MCF 10A (cell line): ENCODE results near the gene RAPGEFL1. TPM values are rescaled to one million over a fixed set of nuclear protein-coding genes. Genes with fewer than 3 reads are reported as not detected.
"Not testable (repeated sequence)": the region's sequence is repeated elsewhere in the genome, so short reads cannot be mapped to it uniquely, and the experiment has no call there.

Experiments used
- BruUV-seq: library from RNA; stranded (reverse); fragments of 400-500 nt; replicated peaks from 2 replicates; lab custom pipeline; 2021; lab: Mats Ljungman, UMichigan
- CTCF ChIA-PET: fragments of 300-600 bp; sonication (Branson Sonifier 250); formaldehyde crosslinking; extraction: SDS; loops from one replicate; lab custom pipeline; 2021; ENCODE audit warnings: antibody characterized with exemption, inconsistent platforms; lab: Yijun Ruan, JAX
- POLR2A ChIA-PET: fragments of 300-600, 350-650 bp; sonication (Branson Sonifier 250); formaldehyde crosslinking; extraction: SDS; loops from one replicate; lab custom pipeline; 2020; ENCODE audit warnings: antibody characterized with exemption, inconsistent platforms; lab: Yijun Ruan, JAX
- DNase-seq: peaks from one replicate; pipeline ENCODE4 v3.0.0-alpha.2; 2018; ENCODE audit not compliant: unreplicated experiment
- H3K27ac Mint-ChIP-seq: one replicate; pipeline ENCODE4 v1.8.0; 2022; ENCODE audit warnings: mild to moderate bottlenecking, low read depth, mixed read lengths; ENCODE audit not compliant: unreplicated experiment
- H3K27me3 Mint-ChIP-seq: one replicate; pipeline ENCODE4 v1.8.0; 2022; ENCODE audit warnings: mixed read lengths; ENCODE audit not compliant: insufficient read depth, unreplicated experiment
- H3K36me3 Mint-ChIP-seq: one replicate; pipeline ENCODE4 v1.8.0; 2022; ENCODE audit warnings: mild to moderate bottlenecking, moderate library complexity, mixed read lengths; ENCODE audit not compliant: insufficient read depth, unreplicated experiment
- H3K4me1 Mint-ChIP-seq: one replicate; pipeline ENCODE4 v1.8.0; 2022; ENCODE audit warnings: mixed read lengths; ENCODE audit not compliant: insufficient read depth, unreplicated experiment
- H3K4me3 Mint-ChIP-seq: one replicate; pipeline ENCODE4 v1.8.0; 2022; ENCODE audit warnings: mild to moderate bottlenecking, moderate library complexity, mixed read lengths; ENCODE audit not compliant: unreplicated experiment
- H3K9me3 Mint-ChIP-seq: one replicate; pipeline ENCODE4 v1.8.0; 2022; ENCODE audit warnings: mixed read lengths; ENCODE audit not compliant: unreplicated experiment
- CTCF ChIP-seq: fragments of 200-600 bp; IDR thresholded peaks from one replicate; pipeline ENCODE4 v1.8.0; 2022; ENCODE audit warnings: antibody characterized with exemption, mild to moderate bottlenecking; ENCODE audit not compliant: unreplicated experiment
- intact Hi-C: fragments of 100-400 bp; cut with micrococcal nuclease; formaldehyde crosslinking; loops from 2 replicates; pipeline ENCODE4 v1.14.1; 2022
- total RNA-seq: library from RNA; stranded (reverse); gene quantifications from 2 replicates; pipeline ENCODE4 v1.2.3, GENCODE V29; 2022

The RAPGEFL1 gene
- total RNA-seq, 1 experiment from 2014 or later: 5.6 TPM

DNA sequence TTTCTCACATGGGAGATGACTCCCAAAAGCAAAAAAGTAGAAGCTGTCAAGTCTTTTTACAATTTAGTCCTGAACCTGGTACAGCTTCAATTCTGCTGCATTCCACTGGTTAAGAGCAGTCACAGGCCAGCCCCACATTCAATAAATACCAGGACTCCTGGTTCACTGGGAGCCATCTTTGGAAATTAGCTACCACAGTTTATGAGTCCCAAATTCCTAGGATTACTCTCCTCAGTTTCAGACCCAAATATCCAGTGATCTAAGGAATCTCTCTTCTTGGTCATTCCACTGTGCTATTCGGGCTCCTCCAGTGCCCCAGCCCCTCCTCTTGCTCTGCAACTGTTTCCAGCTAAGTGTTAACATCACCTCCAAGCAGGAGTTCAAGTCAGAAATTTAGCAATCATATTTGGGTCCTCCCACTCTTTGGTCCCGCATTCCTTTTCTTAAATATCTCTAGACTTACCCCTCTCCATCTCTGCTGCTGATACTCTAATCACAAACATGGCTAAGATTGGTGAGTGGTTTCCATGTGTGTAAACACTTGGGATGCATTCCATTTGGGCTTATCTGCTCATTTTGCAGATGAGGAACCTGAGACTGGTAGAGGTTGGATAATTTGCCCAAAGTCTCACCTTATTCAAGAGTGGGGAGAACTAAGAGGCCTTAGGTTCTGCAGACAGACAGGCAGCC is 32.3 kb downstream of the RAPGEFL1 start:
- Mint-ChIP-seq H3K4me1 (no peaks in the 10 kb centered on the region), H3K9me3 (no peaks in the 10 kb centered on the region), H3K27ac (no peak overlapping the region), H3K27me3 (no peaks in the 10 kb centered on the region), H3K4me3 (no peak overlapping the region), H3K36me3 (no peaks in the 10 kb centered on the region)
- ChIA-PET CTCF (interaction anchor here (0.6 to 3.2 kb wide), 5 partner anchors 8 to 1602 kb away, joined by 3 to 15 read pairs (median 4); partner anchors contain the start of genes P3H4 and WIPF2), POLR2A (interaction anchor here (0.6 to 4.4 kb wide), 4 partner anchors 10 to 1479 kb away, joined by 3 to 19 read pairs (median 4); partner anchors contain the start of genes EIF1 and WIPF2)
- BruUV-seq: no TSS peak
- TF ChIP-seq CTCF: no peak
- DNase-seq: no peak
- intact Hi-C loops: no loop called here

DNA sequence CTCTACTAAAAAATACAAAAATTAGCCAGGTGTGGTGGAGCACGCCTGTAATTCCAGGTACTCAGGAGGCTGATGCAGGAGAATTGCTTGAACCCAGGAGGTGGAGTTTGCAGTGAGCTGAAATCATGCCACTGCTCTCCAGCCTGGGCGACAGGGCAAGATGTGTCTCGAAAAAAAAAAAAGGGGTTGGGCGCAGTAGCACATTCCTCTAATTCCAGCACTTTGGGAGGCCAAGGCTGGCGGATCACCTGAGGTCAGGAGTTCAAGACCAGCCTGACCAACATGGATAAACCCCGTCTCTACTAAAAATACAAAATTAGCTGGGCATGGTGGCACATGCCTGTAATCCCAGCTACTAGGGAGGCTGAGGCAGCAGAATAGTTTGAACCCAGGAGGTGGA is 36.6 kb downstream of the RAPGEFL1 start:
- H3K4me1 Mint-ChIP-seq, CTCF ChIA-PET, POLR2A ChIA-PET, DNase-seq, intact Hi-C loops, H3K27me3 Mint-ChIP-seq, H3K9me3 Mint-ChIP-seq, BruUV-seq, H3K36me3 Mint-ChIP-seq, H3K27ac Mint-ChIP-seq, H3K4me3 Mint-ChIP-seq: not testable (repeated sequence)

GRCh38 chr17:40218006-40218739 is 40.9 kb downstream of the RAPGEFL1 start:
- TF ChIP-seq CTCF: no peak
- H3K27ac Mint-ChIP-seq: peak overlapping the region; percentile 98
- intact Hi-C loops: loop anchor here (2.0 kb wide), 1 partner anchor 65 kb away; no protein-coding TSS in a partner anchor
- H3K9me3 Mint-ChIP-seq: no peaks in the 10 kb centered on the region
- POLR2A ChIA-PET: interaction anchor here (0.6 to 4.7 kb wide), 20 partner anchors 9 to 272 kb away, joined by 3 to 35 read pairs (median 4); partner anchors contain the start of genes CASC3, CDC6, MSL1 and NR1D1
- no peak for DNase-seq
- peaks cover 15% of the 10 kb centered on the region for H3K4me1 Mint-ChIP-seq
- H3K36me3 Mint-ChIP-seq: peaks cover 7% of the 10 kb centered on the region
- CTCF ChIA-PET: interaction anchor here (0.6 to 3.9 kb wide), 17 partner anchors 9 to 1185 kb away, joined by 3 to 29 read pairs (median 4); partner anchors contain the start of gene CDC6
- H3K27me3 Mint-ChIP-seq: no peaks in the 10 kb centered on the region
- no TSS peak for BruUV-seq
- H3K4me3 Mint-ChIP-seq: peak overlapping the region; percentile 90

DNA sequence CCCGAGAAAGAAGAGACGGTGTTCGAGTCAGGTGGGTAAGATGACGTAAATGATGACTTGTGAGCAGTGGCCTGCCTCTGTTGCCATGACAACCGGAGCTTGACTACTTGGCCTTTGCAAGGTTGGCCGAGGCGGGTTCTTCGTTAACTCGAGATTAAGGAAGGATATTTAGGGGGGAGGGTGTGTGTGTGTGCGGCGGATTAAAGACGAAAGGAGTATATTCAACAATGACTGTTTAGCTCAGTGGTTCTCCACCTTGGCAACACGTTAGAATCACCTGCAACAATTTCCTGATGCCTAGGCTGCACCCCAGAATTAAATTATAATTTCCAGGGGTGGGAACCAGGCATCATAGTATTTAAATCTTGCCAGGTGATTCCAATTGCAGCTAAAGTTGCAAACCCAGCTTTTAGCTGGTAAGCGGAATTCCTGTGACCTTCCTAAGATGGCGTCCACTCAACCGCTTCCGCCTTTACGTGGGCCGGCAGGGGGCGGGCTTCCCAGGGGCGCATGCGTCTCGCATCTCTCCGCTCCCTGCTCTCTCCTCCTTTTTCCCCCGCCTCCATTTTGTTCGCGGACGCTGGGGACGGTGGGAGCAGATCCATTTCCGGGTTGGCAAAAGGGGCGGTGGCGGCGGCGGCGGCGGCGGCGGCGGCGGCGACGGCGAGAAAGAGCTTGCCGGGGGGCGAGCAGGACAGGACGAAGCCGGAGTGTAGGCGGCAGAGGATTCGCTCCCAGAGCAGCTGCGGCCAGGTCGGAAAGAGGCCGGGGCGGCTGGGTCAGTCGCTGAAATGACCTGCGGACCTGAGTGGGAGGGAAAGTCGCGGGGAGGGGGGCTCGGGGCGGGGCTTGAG is 41.7 kb downstream of the RAPGEFL1 start, which contains the start of gene WIPF2:
WIPF2 (plus strand) TSS at position 565 of the 854 bp plus-strand sequence. CDS start 37,156 bp downstream, outside the sequence.
- H3K27ac Mint-ChIP-seq: peak within 1 kb of the TSS; percentile 98
- intact Hi-C loops: loop anchor here (2.0 kb wide), 1 partner anchor 64 kb away; no protein-coding TSS in a partner anchor
- H3K4me1 Mint-ChIP-seq: peaks cover 15% of the 10 kb centered on the region
- BruUV-seq: TSS peak; percentile 66
- peak; percentile 68 for TF ChIP-seq CTCF
- ChIA-PET POLR2A (interaction anchor here (0.7 to 4.7 kb wide), 27 partner anchors 10 to 1007 kb away, joined by 3 to 35 read pairs (median 5); partner anchors contain the start of genes CASC3, CDC6, MSL1 and NR1D1), CTCF (interaction anchor here (0.6 to 3.9 kb wide), 17 partner anchors 10 to 289 kb away, joined by 3 to 29 read pairs (median 4); partner anchors contain the start of gene CDC6)
- H3K36me3 Mint-ChIP-seq: peaks cover 7% of the 10 kb centered on the region
- H3K4me3 Mint-ChIP-seq: peak within 1 kb of the TSS; percentile 90
- no peaks in the 10 kb centered on the region for H3K27me3 Mint-ChIP-seq
- H3K9me3 Mint-ChIP-seq: no peaks in the 10 kb centered on the region
- DNase-seq: peak; percentile 97
